Liver (tissue), 9 donors: ENCODE measurements around the gene MED6. TPM values are rescaled to one million over a fixed set of nuclear protein-coding genes. Genes with fewer than 3 reads are reported as not detected.

Experiments used
- DNase-seq: peaks from one replicate; pipeline ENCODE4 v3.0.0-alpha.2; 2017; ENCODE audit warnings: low spot score
- H3K27ac ChIP-seq, 2 donors: one replicate each; pipeline ENCODE4 v1.7.0; 2013; ENCODE audit warnings: inconsistent platforms in 2 of 2, low read length in 2 of 2, control low read depth in 1 of 2, low read depth in 1 of 2, mild to moderate bottlenecking in 1 of 2
- H3K27me3 ChIP-seq, 4 donors: one replicate each; pipeline versions ENCODE4 v1.6.1 to v1.7.0; 2013; ENCODE audit warnings: low read length in 3 of 4, inconsistent platforms in 1 of 4, mild to moderate bottlenecking in 1 of 4, moderate library complexity in 1 of 4; ENCODE audit not compliant: control insufficient read depth in 4 of 4, insufficient read depth in 4 of 4
- H3K36me3 ChIP-seq, 4 donors: one replicate each; pipeline versions ENCODE4 v1.6.1 to v1.7.0; 2013; ENCODE audit warnings: low read length in 3 of 4, mild to moderate bottlenecking in 3 of 4, low read depth in 1 of 4, moderate library complexity in 1 of 4; ENCODE audit not compliant: control insufficient read depth in 4 of 4, insufficient read depth in 3 of 4
- H3K4me1 ChIP-seq, 4 donors: one replicate each; pipeline versions ENCODE4 v1.6.1 to v1.7.0; 2013; ENCODE audit warnings: low read length in 3 of 4, mild to moderate bottlenecking in 3 of 4, moderate library complexity in 1 of 4; ENCODE audit not compliant: control insufficient read depth in 4 of 4, insufficient read depth in 4 of 4
- H3K4me3 ChIP-seq, 3 donors: one replicate each; pipeline versions ENCODE4 v1.6.1 to v1.7.0; 2013; ENCODE audit warnings: low read length in 3 of 3, control low read depth in 1 of 3, low read depth in 1 of 3, mild to moderate bottlenecking in 1 of 3
- H3K9ac ChIP-seq, 2 donors: one replicate each; pipeline ENCODE4 v1.7.0; 2013; ENCODE audit warnings: low read length in 2 of 2, mild to moderate bottlenecking in 2 of 2, moderate library complexity in 2 of 2, control low read depth in 1 of 2, low read depth in 1 of 2
- H3K9me3 ChIP-seq, 4 donors: one replicate each; pipeline versions ENCODE4 v1.6.1 to v1.7.0; 2013; ENCODE audit warnings: low read length in 3 of 4; ENCODE audit not compliant: control insufficient read depth in 4 of 4
- ATF3 ChIP-seq: IDR thresholded peaks from 2 replicates; pipeline ENCODE4 v1.6.1; 2016; ENCODE audit warnings: antibody characterized with exemption
- EGR1 ChIP-seq, 2 donors: IDR thresholded peaks; 2 replicates each; pipeline ENCODE4 v1.6.1; 2016 to 2018; ENCODE audit warnings: antibody characterized with exemption in 2 of 2, low read depth in 2 of 2
- FOXA1 ChIP-seq: IDR thresholded peaks from 2 replicates; pipeline ENCODE4 v1.6.1; 2016; ENCODE audit warnings: antibody characterized with exemption
- FOXA2 ChIP-seq: IDR thresholded peaks from 2 replicates; pipeline ENCODE4 v1.6.1; 2016; ENCODE audit warnings: antibody characterized with exemption
- GABPA ChIP-seq, 2 donors: IDR thresholded peaks in 1 of 2; conservative IDR thresholded peaks in 1 of 2; 2 replicates each; pipeline ENCODE4 v1.6.1; 2016; ENCODE audit warnings: antibody characterized with exemption in 2 of 2, mild to moderate bottlenecking in 1 of 2, moderate library complexity in 1 of 2
- HNF4A ChIP-seq, 2 donors: conservative IDR thresholded peaks; 2 replicates each; pipeline ENCODE4 v1.6.1; 2016; ENCODE audit warnings: antibody characterized with exemption in 2 of 2, mild to moderate bottlenecking in 2 of 2
- HNF4G ChIP-seq: IDR thresholded peaks from 2 replicates; pipeline ENCODE4 v1.6.1; 2016; ENCODE audit warnings: antibody characterized with exemption
- JUND ChIP-seq, 2 donors: IDR thresholded peaks; 2 replicates each; pipeline ENCODE4 v1.6.1; 2016; ENCODE audit warnings: antibody characterized with exemption in 2 of 2
- NR2F2 ChIP-seq: IDR thresholded peaks from 2 replicates; pipeline ENCODE4 v1.6.1; 2016; ENCODE audit warnings: antibody characterized with exemption
- RAD21 ChIP-seq, 2 donors: IDR thresholded peaks; 2 replicates each; pipeline ENCODE4 v1.6.1; 2016; ENCODE audit warnings: antibody characterized with exemption in 2 of 2, mild to moderate bottlenecking in 2 of 2
- RXRA ChIP-seq, 2 donors: IDR thresholded peaks; 2 replicates each; pipeline ENCODE4 v1.6.1; 2017 to 2018; ENCODE audit warnings: antibody characterized with exemption in 2 of 2, mild to moderate bottlenecking in 1 of 2
- SP1 ChIP-seq: IDR thresholded peaks from 2 replicates; pipeline ENCODE4 v1.6.1; 2018; ENCODE audit warnings: antibody characterized with exemption, mild to moderate bottlenecking
- TAF1 ChIP-seq: conservative IDR thresholded peaks from 2 replicates; pipeline ENCODE4 v1.6.1; 2016; ENCODE audit warnings: antibody characterized with exemption, mild to moderate bottlenecking
- YY1 ChIP-seq: IDR thresholded peaks from 2 replicates; pipeline ENCODE4 v1.6.1; 2016; ENCODE audit warnings: antibody characterized with exemption, mild to moderate bottlenecking
- WGBS: extraction: QIAGEN DNeasy Blood & Tissue Kit; methylation state at CpG from one replicate; pipeline ENCODE4 v1.1.7; 2013; 5-methylcytosine and 5-hydroxymethylcytosine counted together
- polyA plus RNA-seq, 2 donors: library from polyadenylated mRNA; stranded (reverse) in 1 of 2; unstranded in 1 of 2; fragments of 200-250 nt in 1 of 2; fragments of >200 nt in 1 of 2; fragmentation: Nextera tagmentation in 1 of 2; extraction: Ambion mirVana in 1 of 2; gene quantifications; one replicate each; pipeline versions ENCODE4 v1.2.1 to v1.2.3, GENCODE V29; 2013 to 2015
- total RNA-seq, 2 donors: library from RNA; depleted of rRNA; stranded (reverse); fragments of >200 nt; gene quantifications; one replicate each; pipeline ENCODE4 v1.2.3, GENCODE V29; 2014
- TF ChIP-seq, protein P1 (sequence below): IDR thresholded peaks from 2 replicates; pipeline ENCODE4 v1.6.1; 2016; ENCODE audit warnings: antibody characterized with exemption
- TF ChIP-seq, protein P2 (sequence below): IDR thresholded peaks from 2 replicates; pipeline ENCODE4 v1.6.1; 2016; ENCODE audit warnings: antibody characterized with exemption, mild to moderate bottlenecking
- TF ChIP-seq, protein P3 (sequence below): fragments of 150-350 bp; IDR thresholded peaks from 2 replicates; pipeline ENCODE4 v1.5.1; 2017; ENCODE audit warnings: improper control_type of control experiment, low read depth, low read length; ENCODE audit not compliant: missing input control
- TF ChIP-seq, protein P4 (sequence below): IDR thresholded peaks from 2 replicates; pipeline ENCODE4 v1.6.1; 2016; ENCODE audit warnings: antibody characterized with exemption
- donor health status: healthy.
- donor health status: healthy.
- donor health status: healthy.
- donor health status: healthy.
- donor health status: healthy.

The MED6 gene
- total and polyA plus RNA-seq, 4 donors, result 10.4 to 21.3 (median 15.2) TPM

DNA sequence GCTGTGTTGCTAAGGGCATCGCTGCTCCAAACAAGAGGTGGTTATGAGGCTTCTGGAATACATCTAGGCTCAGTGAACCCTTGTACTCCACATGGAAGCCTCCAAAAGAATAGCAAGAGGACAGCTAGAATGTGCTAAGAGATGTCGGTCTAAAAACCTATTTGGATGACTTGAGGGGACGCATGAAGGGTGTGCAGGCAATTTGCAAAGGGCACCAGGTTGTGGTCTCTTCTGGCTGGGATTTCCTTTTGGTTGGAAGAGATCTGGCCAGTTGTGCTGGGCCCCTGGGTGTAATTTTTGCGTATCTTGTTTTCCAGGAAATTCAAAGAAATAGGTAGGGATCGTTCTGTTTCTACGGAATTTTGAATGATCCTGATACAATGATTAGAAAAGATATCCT is 45.4 kb upstream of the MED6 start:
- Histone ChIP-seq H3K27ac (no peak overlapping the region), H3K9me3 (no peaks in the 10 kb centered on the region), H3K36me3 (no peaks in the 10 kb centered on the region), H3K9ac (no peak overlapping the region), H3K27me3 (peaks cover 0 to 1% (median 0%) of the 10 kb centered on the region in 4 donors), H3K4me1 (peaks cover 3 to 13% (median 9%) of the 10 kb centered on the region in 4 donors), H3K4me3 (no peak overlapping the region)
- no peak for DNase-seq
- TF ChIP-seq SP1 (no peak), RXRA (IDR thresholded peaks at IDR 0.05) (no peak), JUND (IDR thresholded peaks at IDR 0.05) (no peak), TAF1 (no peak), ATF3 (no peak), FOXA1 (no peak), GABPA (IDR thresholded peaks at IDR 0.05 in 1 of 2, conservative IDR thresholded peaks at IDR 0.05 in 1 of 2) (no peak), HNF4A (conservative IDR thresholded peaks at IDR 0.05) (no peak), NR2F2 (no peak), HNF4G (no peak), EGR1 (IDR thresholded peaks at IDR 0.05; ENCODE audit: low read depth in 2 of 2) (no peak), FOXA2 (no peak), RAD21 (IDR thresholded peaks at IDR 0.05) (no peak), YY1 (no peak)
- TF ChIP-seq, protein P1, sequence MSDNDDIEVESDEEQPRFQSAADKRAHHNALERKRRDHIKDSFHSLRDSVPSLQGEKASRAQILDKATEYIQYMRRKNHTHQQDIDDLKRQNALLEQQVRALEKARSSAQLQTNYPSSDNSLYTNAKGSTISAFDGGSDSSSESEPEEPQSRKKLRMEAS, result no peak
- TF ChIP-seq, protein P2, sequence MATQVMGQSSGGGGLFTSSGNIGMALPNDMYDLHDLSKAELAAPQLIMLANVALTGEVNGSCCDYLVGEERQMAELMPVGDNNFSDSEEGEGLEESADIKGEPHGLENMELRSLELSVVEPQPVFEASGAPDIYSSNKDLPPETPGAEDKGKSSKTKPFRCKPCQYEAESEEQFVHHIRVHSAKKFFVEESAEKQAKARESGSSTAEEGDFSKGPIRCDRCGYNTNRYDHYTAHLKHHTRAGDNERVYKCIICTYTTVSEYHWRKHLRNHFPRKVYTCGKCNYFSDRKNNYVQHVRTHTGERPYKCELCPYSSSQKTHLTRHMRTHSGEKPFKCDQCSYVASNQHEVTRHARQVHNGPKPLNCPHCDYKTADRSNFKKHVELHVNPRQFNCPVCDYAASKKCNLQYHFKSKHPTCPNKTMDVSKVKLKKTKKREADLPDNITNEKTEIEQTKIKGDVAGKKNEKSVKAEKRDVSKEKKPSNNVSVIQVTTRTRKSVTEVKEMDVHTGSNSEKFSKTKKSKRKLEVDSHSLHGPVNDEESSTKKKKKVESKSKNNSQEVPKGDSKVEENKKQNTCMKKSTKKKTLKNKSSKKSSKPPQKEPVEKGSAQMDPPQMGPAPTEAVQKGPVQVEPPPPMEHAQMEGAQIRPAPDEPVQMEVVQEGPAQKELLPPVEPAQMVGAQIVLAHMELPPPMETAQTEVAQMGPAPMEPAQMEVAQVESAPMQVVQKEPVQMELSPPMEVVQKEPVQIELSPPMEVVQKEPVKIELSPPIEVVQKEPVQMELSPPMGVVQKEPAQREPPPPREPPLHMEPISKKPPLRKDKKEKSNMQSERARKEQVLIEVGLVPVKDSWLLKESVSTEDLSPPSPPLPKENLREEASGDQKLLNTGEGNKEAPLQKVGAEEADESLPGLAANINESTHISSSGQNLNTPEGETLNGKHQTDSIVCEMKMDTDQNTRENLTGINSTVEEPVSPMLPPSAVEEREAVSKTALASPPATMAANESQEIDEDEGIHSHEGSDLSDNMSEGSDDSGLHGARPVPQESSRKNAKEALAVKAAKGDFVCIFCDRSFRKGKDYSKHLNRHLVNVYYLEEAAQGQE, result no peak
- TF ChIP-seq, protein P3, sequence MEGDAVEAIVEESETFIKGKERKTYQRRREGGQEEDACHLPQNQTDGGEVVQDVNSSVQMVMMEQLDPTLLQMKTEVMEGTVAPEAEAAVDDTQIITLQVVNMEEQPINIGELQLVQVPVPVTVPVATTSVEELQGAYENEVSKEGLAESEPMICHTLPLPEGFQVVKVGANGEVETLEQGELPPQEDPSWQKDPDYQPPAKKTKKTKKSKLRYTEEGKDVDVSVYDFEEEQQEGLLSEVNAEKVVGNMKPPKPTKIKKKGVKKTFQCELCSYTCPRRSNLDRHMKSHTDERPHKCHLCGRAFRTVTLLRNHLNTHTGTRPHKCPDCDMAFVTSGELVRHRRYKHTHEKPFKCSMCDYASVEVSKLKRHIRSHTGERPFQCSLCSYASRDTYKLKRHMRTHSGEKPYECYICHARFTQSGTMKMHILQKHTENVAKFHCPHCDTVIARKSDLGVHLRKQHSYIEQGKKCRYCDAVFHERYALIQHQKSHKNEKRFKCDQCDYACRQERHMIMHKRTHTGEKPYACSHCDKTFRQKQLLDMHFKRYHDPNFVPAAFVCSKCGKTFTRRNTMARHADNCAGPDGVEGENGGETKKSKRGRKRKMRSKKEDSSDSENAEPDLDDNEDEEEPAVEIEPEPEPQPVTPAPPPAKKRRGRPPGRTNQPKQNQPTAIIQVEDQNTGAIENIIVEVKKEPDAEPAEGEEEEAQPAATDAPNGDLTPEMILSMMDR, result no peak
- TF ChIP-seq, protein P4, sequence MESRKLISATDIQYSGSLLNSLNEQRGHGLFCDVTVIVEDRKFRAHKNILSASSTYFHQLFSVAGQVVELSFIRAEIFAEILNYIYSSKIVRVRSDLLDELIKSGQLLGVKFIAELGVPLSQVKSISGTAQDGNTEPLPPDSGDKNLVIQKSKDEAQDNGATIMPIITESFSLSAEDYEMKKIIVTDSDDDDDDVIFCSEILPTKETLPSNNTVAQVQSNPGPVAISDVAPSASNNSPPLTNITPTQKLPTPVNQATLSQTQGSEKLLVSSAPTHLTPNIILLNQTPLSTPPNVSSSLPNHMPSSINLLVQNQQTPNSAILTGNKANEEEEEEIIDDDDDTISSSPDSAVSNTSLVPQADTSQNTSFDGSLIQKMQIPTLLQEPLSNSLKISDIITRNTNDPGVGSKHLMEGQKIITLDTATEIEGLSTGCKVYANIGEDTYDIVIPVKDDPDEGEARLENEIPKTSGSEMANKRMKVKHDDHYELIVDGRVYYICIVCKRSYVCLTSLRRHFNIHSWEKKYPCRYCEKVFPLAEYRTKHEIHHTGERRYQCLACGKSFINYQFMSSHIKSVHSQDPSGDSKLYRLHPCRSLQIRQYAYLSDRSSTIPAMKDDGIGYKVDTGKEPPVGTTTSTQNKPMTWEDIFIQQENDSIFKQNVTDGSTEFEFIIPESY, result no peak
- 96% methylated on average over 6 of the region's 6 CpGs for WGBS
